Activated T-helper 1 cell treated with anti-CD3 and anti-CD28 coated beads, Interleukin-12 subunit alpha, Interleukin-12 subunit beta, Interleukin-2, Interleukin-4 antibody, amounts not matched to agents 30 ng/mL and 10 ng/mL and 1 ng/mL, durations not matched to agents 14 hours and 24 hours and 36 hours (primary cell): ENCODE measurements around the gene GPR158. TPM values are rescaled to one million over a fixed set of nuclear protein-coding genes. Genes with fewer than 3 reads are reported as not detected.

ENCODE experiments used
- DNase-seq: peaks from one replicate; pipeline ENCODE4 v3.0.0; 2021; ENCODE audit warnings: low spot score
- H3K27ac Mint-ChIP-seq: one replicate; pipeline ENCODE4 v1.8.0; 2021; ENCODE audit warnings: mild to moderate bottlenecking, mixed read lengths
- H3K27me3 Mint-ChIP-seq: one replicate; pipeline ENCODE4 v1.8.0; 2022; ENCODE audit warnings: mild to moderate bottlenecking, moderate library complexity, mixed read lengths; ENCODE audit not compliant: insufficient read depth
- H3K36me3 Mint-ChIP-seq: one replicate; pipeline ENCODE4 v1.8.0; 2021; ENCODE audit warnings: low read depth, mixed read lengths
- H3K4me1 Mint-ChIP-seq: one replicate; pipeline ENCODE4 v1.8.0; 2021; ENCODE audit warnings: low read depth, mixed read lengths
- H3K4me3 Mint-ChIP-seq: one replicate; pipeline ENCODE4 v1.8.0; 2021; ENCODE audit warnings: mild to moderate bottlenecking, moderate library complexity, mixed read lengths
- H3K9me3 Mint-ChIP-seq: one replicate; pipeline ENCODE4 v1.8.0; 2021; ENCODE audit warnings: mixed read lengths
- intact Hi-C: fragments of 100-400 bp; cut with micrococcal nuclease; formaldehyde crosslinking; loops from one replicate; pipeline ENCODE4 v1.15.1; 2024
- total RNA-seq: library from RNA; stranded (reverse); gene quantifications from 2 replicates; pipeline ENCODE4 v1.2.3, GENCODE V29; 2022

GPR158 gene
- total RNA-seq, 1 donor from 2014 or later = not detected

DNA sequence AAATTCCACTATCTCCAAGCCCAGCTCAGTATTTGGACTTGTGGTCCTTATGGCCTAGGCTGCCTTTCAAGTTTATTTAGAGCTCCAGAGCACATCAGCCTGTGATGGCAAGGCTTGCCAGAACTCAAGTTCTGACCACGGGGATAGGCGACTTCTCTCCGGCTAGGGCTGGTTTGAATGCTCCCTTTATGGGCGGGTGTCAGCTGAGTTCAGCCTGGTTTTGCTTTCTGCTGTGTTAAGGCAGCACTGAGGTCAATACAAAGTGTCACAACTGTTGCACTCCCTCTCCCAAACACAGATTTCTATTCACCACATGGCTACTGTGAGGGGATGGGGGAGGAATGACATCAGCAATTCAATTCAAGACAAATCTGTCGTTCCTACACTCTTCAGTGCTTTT, 441.1 kb downstream of the GPR158 start:
- no peak overlapping the region for H3K27ac Mint-ChIP-seq
- H3K27me3 Mint-ChIP-seq = no peaks in the 10 kb centered on the region
- H3K4me3 Mint-ChIP-seq = no peak overlapping the region
- H3K36me3 Mint-ChIP-seq = no peaks in the 10 kb centered on the region
- intact Hi-C loops = no loop called here
- no peaks in the 10 kb centered on the region for H3K4me1 Mint-ChIP-seq
- peaks cover 13% of the 10 kb centered on the region for H3K9me3 Mint-ChIP-seq
- DNase-seq = no peak

GRCh38 chr10:25616903-25617592, 442.2 kb downstream of the GPR158 start:
- Mint-ChIP-seq H3K36me3 (no peaks in the 10 kb centered on the region), H3K27me3 (no peaks in the 10 kb centered on the region), H3K27ac (no peak overlapping the region), H3K4me3 (no peak overlapping the region), H3K4me1 (no peaks in the 10 kb centered on the region), H3K9me3 (peaks cover 16% of the 10 kb centered on the region)
- intact Hi-C loops = no loop called here
- no peak for DNase-seq

GRCh38 chr10:25627606-25628005, 452.8 kb downstream of the GPR158 start:
- no peaks in the 10 kb centered on the region for H3K36me3 Mint-ChIP-seq
- H3K4me1 Mint-ChIP-seq = no peaks in the 10 kb centered on the region
- intact Hi-C loops = no loop called here

DNA sequence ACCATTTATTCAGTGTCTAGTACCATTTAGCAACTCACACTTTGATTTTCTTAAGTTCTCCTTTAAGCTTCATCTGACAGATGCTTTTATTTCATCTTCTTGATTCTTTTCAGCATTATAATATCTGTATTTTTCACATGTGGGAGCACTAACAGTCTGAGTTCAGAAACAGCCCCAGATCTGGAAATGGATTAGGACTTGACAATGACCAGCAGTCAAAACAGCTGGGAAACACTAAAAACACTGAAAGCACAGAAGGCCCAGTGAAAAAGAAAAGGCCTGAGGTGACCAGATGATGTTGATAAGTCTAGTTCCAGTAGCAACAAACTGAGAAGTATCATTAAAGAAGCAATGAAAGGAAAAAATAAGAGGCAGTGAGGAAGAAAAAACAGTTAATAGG, 454.5 kb downstream of the GPR158 start:
- H3K27me3 Mint-ChIP-seq = no peaks in the 10 kb centered on the region
- intact Hi-C loops = no loop called here

More at GRCh38 chr10:25627606-25628005, 452.8 kb downstream of the GPR158 start:
- H3K27me3 Mint-ChIP-seq = no peaks in the 10 kb centered on the region
- no peak for DNase-seq
- H3K4me3 Mint-ChIP-seq = no peak overlapping the region
- no peak overlapping the region for H3K27ac Mint-ChIP-seq
- H3K9me3 Mint-ChIP-seq = peaks cover 4% of the 10 kb centered on the region

GRCh38 chr10:25631471-25631870, 456.7 kb downstream of the GPR158 start:
- Mint-ChIP-seq H3K27ac (no peak overlapping the region), H3K4me3 (no peak overlapping the region), H3K36me3 (no peaks in the 10 kb centered on the region), H3K27me3 (no peaks in the 10 kb centered on the region), H3K4me1 (no peaks in the 10 kb centered on the region), H3K9me3 (peaks cover 2% of the 10 kb centered on the region)
- intact Hi-C loops = no loop called here
- no peak for DNase-seq

More for the DNA sequence above, 454.5 kb downstream of the GPR158 start:
- no peak overlapping the region for H3K4me3 Mint-ChIP-seq
- H3K36me3 Mint-ChIP-seq = no peaks in the 10 kb centered on the region
- H3K27ac Mint-ChIP-seq = no peak overlapping the region
- H3K4me1 Mint-ChIP-seq = no peaks in the 10 kb centered on the region
- no peak for DNase-seq
- peaks cover 4% of the 10 kb centered on the region for H3K9me3 Mint-ChIP-seq

GRCh38 chr10:25632802-25633201, 458.0 kb downstream of the GPR158 start:
- intact Hi-C loops = no loop called here
- no peak overlapping the region for H3K4me3 Mint-ChIP-seq
- no peaks in the 10 kb centered on the region for H3K36me3 Mint-ChIP-seq
- DNase-seq = no peak
- no peaks in the 10 kb centered on the region for H3K27me3 Mint-ChIP-seq
- no peak overlapping the region for H3K27ac Mint-ChIP-seq
- H3K9me3 Mint-ChIP-seq = no peaks in the 10 kb centered on the region
- no peaks in the 10 kb centered on the region for H3K4me1 Mint-ChIP-seq

DNA sequence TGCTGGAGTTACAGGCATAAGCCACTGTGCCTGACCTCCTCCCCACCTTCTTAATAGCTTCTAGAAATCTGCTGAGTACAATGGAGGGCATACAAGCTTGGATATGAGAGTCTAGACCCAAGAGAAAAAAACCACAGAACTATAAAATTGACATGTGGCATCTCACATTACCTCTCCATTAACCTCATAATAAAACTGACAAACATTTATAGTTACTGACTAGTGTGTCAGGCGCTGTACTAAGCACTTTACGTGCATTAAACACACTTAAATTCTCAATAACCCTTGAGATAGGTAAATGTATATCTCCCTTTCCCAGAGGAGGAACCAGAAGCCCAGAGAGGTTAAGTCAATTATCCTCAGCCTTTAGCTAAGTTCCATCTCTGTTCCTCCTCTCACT, 458.7 kb downstream of the GPR158 start:
- Mint-ChIP-seq H3K27ac (no peak overlapping the region), H3K27me3 (no peaks in the 10 kb centered on the region), H3K9me3 (no peaks in the 10 kb centered on the region), H3K4me3 (no peak overlapping the region), H3K36me3 (no peaks in the 10 kb centered on the region), H3K4me1 (no peaks in the 10 kb centered on the region)
- no peak for DNase-seq
- intact Hi-C loops = no loop called here

- intact Hi-C loops = no loop called here
Measured at GRCh38 chr10:25639646-25640045, 464.8 kb downstream of the GPR158 start.

GRCh38 chr10:25641595-25641994, 466.8 kb downstream of the GPR158 start:
- Mint-ChIP-seq H3K4me3 (no peak overlapping the region), H3K9me3 (no peaks in the 10 kb centered on the region), H3K36me3 (no peaks in the 10 kb centered on the region), H3K27me3 (no peaks in the 10 kb centered on the region), H3K27ac (no peak overlapping the region), H3K4me1 (no peaks in the 10 kb centered on the region)
- intact Hi-C loops = no loop called here
- no peak for DNase-seq

More at GRCh38 chr10:25639646-25640045, 464.8 kb downstream of the GPR158 start:
- Mint-ChIP-seq H3K27me3 (no peaks in the 10 kb centered on the region), H3K36me3 (no peaks in the 10 kb centered on the region), H3K27ac (no peak overlapping the region), H3K4me1 (no peaks in the 10 kb centered on the region), H3K4me3 (no peak overlapping the region), H3K9me3 (no peaks in the 10 kb centered on the region)
- DNase-seq = no peak

DNA sequence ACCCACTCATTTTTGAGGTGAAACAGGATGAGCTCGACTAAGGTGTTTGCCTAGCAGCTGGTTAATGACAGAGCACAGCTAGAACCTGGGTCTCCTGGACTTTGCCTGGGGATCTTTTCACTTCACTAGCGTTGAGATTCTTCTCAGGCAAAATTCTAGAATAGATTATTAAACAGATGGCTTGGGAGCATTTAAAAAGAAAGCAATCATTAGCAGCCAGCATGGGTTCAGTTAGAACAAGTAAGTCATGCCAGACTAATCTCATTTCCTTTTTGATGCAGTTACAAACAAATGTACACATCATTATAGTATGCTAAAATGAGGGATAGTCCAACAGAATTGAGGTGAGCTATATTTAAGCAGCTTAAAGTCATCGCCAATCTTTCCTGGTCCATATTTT, 467.9 kb downstream of the GPR158 start:
- H3K4me3 Mint-ChIP-seq = no peak overlapping the region
- DNase-seq = no peak
- no peaks in the 10 kb centered on the region for H3K27me3 Mint-ChIP-seq
- intact Hi-C loops = no loop called here
- H3K36me3 Mint-ChIP-seq = no peaks in the 10 kb centered on the region
- H3K4me1 Mint-ChIP-seq = no peaks in the 10 kb centered on the region
- H3K27ac Mint-ChIP-seq = no peak overlapping the region
- no peaks in the 10 kb centered on the region for H3K9me3 Mint-ChIP-seq

- Mint-ChIP-seq H3K4me3 (no peak overlapping the region), H3K4me1 (no peaks in the 10 kb centered on the region), H3K27me3 (no peaks in the 10 kb centered on the region), H3K36me3 (no peaks in the 10 kb centered on the region), H3K27ac (no peak overlapping the region), H3K9me3 (no peaks in the 10 kb centered on the region)
- no peak for DNase-seq
- intact Hi-C loops = no loop called here
Measured at GRCh38 chr10:25646371-25646770, 471.6 kb downstream of the GPR158 start.

DNA sequence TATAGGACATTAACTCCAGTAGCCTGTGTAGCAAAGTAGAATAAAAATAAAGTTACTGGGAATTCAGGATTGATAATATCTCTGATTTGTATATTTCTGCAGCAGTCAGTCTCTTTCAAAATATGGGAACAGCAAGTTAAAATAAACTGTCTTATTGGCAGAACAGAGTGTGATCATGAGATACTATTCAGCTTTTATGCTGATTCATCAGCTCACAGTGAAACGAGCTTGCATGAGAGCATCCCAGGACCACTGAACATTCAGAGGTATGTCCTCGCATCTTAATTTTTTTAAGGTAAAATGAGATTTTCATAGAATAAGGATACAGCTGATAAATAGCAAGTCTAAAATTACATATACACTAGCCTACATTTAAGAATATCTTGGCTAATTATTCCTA, 476.7 kb downstream of the GPR158 start:
- intact Hi-C loops = no loop called here
- H3K4me1 Mint-ChIP-seq = no peaks in the 10 kb centered on the region
- DNase-seq = no peak
- no peak overlapping the region for H3K4me3 Mint-ChIP-seq
- H3K27ac Mint-ChIP-seq = no peak overlapping the region
- no peaks in the 10 kb centered on the region for H3K36me3 Mint-ChIP-seq
- H3K9me3 Mint-ChIP-seq = no peaks in the 10 kb centered on the region
- no peaks in the 10 kb centered on the region for H3K27me3 Mint-ChIP-seq
